Activated naive CD4-positive, alpha-beta T cell treated with anti-CD3 and anti-CD28 coated beads, Interleukin-2, amount 50 U/mL, for 72 hours (primary cell): ENCODE data around the gene LYSMD3. TPM values are rescaled to one million over a fixed set of nuclear protein-coding genes. Genes with fewer than 3 reads are reported as not detected.

Source experiments
- ATAC-seq, 2 donors: fragments of 150-1000 bp; cut with Tn5 transposase; 2 replicates each; pipeline ENCODE4 v1.10.0; 2021; ENCODE audit warnings: mild to moderate bottlenecking in 2 of 2, moderate library complexity in 2 of 2
- DNase-seq, 2 donors: peaks; one replicate each; pipeline ENCODE4 v3.0.0; 2021 to 2022; ENCODE audit warnings: low spot score in 2 of 2
- H3K27ac Mint-ChIP-seq, 2 donors: one replicate each; pipeline ENCODE4 v1.8.0; 2022; ENCODE audit warnings: mild to moderate bottlenecking in 2 of 2, mixed read lengths in 2 of 2
- H3K36me3 Mint-ChIP-seq, 2 donors: one replicate each; pipeline ENCODE4 v1.8.0; 2022; ENCODE audit warnings: mixed read lengths in 2 of 2
- H3K9me3 Mint-ChIP-seq, 2 donors: one replicate each; pipeline ENCODE4 v1.8.0; 2022; ENCODE audit warnings: mixed read lengths in 2 of 2
- total RNA-seq, 2 donors: library from RNA; stranded (reverse); gene quantifications; one replicate each; pipeline ENCODE4 v1.2.3, GENCODE V29; 2022

The LYSMD3 gene
- total RNA-seq, 2 donors from 2014 or later = 13.8 to 18.1 TPM

- DNase-seq (no peak), ATAC-seq (no peak)
- H3K27ac Mint-ChIP-seq = no peak overlapping the region
- no peaks in the 10 kb centered on the region for H3K9me3 Mint-ChIP-seq
- H3K36me3 Mint-ChIP-seq = peaks cover 4 to 5% of the 10 kb centered on the region in 2 donors
Observed at GRCh38 chr5:90553711-90554110, 24.3 kb upstream of the LYSMD3 start.

DNA sequence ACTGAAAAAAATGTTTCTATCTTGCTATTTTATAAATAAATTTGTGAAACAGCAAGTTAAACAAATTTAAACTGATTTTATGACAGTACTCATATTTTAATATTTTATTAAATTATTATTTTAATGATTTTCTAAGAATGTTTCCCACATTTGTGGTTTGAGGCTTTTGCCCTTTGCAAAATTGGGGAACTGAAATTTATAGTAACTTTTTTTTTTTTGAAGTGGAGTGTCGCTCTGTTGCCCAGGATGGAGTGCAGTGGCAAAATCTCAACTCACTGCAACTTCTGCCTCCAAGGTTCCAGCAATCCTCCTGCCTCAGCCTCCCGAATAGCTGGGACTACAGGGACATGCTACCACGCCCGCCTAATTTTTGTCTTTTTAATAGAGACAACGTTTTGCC lies 22.0 kb upstream of the LYSMD3 start:
- Mint-ChIP-seq H3K9me3 (no peaks in the 10 kb centered on the region), H3K36me3 (no peaks in the 10 kb centered on the region), H3K27ac (no peak overlapping the region)
- no peak for DNase-seq
- no peak for ATAC-seq

DNA sequence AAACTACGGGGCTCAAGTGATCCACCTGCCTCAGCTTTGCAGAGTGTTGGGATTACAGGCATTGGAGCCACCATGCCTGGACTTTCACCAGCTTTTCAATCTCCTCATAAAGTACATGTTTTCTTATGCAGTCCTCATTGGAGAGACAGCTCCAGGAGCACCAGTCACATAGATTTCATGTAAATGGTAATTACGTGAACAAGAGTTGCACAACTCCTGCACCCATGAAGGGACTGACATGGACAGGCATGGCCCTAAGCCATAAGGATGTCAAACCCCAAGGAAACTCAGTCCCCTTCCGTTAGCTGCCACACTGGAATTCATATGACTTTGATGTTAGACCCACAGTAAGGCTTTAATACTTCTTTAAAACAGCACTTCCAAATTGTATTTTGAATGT lies 21.6 kb upstream of the LYSMD3 start:
- Mint-ChIP-seq H3K9me3 (no peaks in the 10 kb centered on the region), H3K36me3 (no peaks in the 10 kb centered on the region), H3K27ac (no peak overlapping the region)
- ATAC-seq (no peak), DNase-seq (no peak)

- ATAC-seq (no peak), DNase-seq (no peak)
- Mint-ChIP-seq H3K9me3 (no peaks in the 10 kb centered on the region), H3K36me3 (no peaks in the 10 kb centered on the region), H3K27ac (no peak overlapping the region)
Observed at GRCh38 chr5:90549729-90550275, 20.4 kb upstream of the LYSMD3 start.

DNA sequence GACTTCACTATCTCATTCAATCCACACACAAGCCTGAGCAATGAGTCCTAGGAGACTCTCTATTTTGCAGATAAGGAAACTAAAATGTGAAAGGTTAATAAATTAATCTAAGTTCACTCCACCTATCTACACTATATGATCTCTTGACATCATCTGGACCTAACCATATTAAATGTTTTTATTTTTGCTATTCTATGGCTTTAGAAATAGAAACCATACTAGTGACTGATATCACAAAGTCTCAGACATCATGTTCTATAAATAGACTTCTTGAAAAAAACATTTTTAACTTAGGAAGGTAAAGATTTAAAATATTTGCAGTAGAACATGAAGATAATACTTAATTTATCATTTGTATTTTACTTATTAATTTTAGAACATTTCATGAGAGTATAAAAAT lies 19.8 kb upstream of the LYSMD3 start:
- H3K9me3 Mint-ChIP-seq = no peaks in the 10 kb centered on the region
- no peaks in the 10 kb centered on the region for H3K36me3 Mint-ChIP-seq
- no peak overlapping the region for H3K27ac Mint-ChIP-seq
- ATAC-seq (no peak), DNase-seq (no peak)

GRCh38 chr5:90548069-90548593 lies 18.7 kb upstream of the LYSMD3 start:
- no peak for DNase-seq
- Mint-ChIP-seq H3K9me3 (no peaks in the 10 kb centered on the region), H3K36me3 (no peaks in the 10 kb centered on the region), H3K27ac (no peak overlapping the region)
- ATAC-seq = no peak

DNA sequence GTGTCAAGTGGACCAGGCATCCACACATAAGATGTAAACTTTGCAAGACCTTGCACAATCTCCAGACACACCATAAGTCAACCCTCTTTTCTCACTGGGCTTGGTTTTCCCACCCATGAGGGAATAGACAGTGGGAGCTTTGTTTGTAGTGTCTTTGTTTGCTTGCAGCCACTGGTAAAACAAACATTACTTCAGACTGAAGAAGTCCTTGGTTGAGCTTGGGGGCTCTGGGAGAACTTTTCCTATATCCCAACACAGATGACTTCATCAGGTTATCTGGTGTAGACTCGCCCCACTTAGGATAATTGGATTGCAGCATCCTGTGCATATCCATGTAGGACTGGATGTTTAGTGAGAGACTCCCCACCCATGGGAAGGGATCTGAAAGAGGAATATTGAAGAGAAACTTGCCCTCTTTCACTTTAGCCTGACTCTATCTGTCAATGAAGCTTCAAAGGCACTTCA lies 17.7 kb upstream of the LYSMD3 start:
- no peak overlapping the region for H3K27ac Mint-ChIP-seq
- no peak for DNase-seq
- no peak for ATAC-seq

GRCh38 chr5:90546216-90546837 lies 16.9 kb upstream of the LYSMD3 start:
- no peak for ATAC-seq
- Mint-ChIP-seq H3K36me3 (no peaks in the 10 kb centered on the region), H3K27ac (no peak overlapping the region), H3K9me3 (no peaks in the 10 kb centered on the region)
- DNase-seq = no peak

More for the DNA sequence above, 17.7 kb upstream of the LYSMD3 start:
- Mint-ChIP-seq H3K9me3 (no peaks in the 10 kb centered on the region), H3K36me3 (no peaks in the 10 kb centered on the region)

GRCh38 chr5:90545511-90545910 lies 16.1 kb upstream of the LYSMD3 start:
- DNase-seq (no peak), ATAC-seq (no peak)
- H3K36me3 Mint-ChIP-seq = no peaks in the 10 kb centered on the region
- H3K27ac Mint-ChIP-seq = no peak overlapping the region
- no peaks in the 10 kb centered on the region for H3K9me3 Mint-ChIP-seq

GRCh38 chr5:90542827-90543519 lies 13.6 kb upstream of the LYSMD3 start:
- DNase-seq (no peak), ATAC-seq (no peak)
- Mint-ChIP-seq H3K36me3 (no peaks in the 10 kb centered on the region), H3K9me3 (no peaks in the 10 kb centered on the region), H3K27ac (no peak overlapping the region)

- H3K9me3 Mint-ChIP-seq = no peaks in the 10 kb centered on the region
- DNase-seq = no peak
- H3K36me3 Mint-ChIP-seq = no peaks in the 10 kb centered on the region
- no peak overlapping the region for H3K27ac Mint-ChIP-seq
- ATAC-seq = no peak
Observed at GRCh38 chr5:90534922-90535321, 5.5 kb upstream of the LYSMD3 start.

GRCh38 chr5:90533794-90534193 lies 4.4 kb upstream of the LYSMD3 start:
- H3K36me3 Mint-ChIP-seq = no peaks in the 10 kb centered on the region
- no peak for ATAC-seq
- H3K27ac Mint-ChIP-seq = no peak overlapping the region
- no peak for DNase-seq
- no peaks in the 10 kb centered on the region for H3K9me3 Mint-ChIP-seq

DNA sequence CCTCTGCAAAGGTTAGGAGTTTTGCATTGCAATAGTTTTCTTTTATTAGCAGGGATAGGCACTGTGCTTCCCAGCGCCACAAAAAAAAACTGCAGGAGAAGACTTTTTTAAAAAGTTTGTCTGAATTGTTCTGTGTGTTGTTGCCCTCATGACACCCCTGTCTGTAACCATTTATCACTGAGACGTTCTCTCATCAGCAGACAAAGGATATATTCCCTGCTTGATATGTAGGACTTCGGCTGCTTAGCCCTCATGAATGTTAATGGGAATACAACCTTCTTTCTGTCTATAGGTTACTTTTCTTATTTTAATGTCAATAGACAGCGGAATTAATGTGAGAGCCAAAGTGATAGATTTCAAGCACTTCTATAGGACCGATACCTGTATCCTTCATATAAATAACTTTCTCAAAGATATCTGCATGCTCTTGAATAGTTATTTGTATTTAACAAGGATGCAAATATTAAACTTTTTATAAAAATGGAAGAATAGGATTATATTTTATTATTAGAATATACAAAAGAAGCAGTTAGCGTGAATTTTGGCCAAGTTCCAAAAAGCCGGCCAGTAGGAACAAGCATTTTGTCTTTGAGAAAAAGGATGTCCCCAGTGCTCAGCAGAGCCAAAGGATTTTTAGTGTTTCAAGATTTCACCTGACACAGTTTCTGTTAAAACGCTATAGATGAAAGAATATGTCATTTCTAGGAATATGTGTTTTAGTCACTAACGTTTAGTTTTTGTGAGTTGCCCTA lies 1.5 kb upstream of the LYSMD3 start:
- no peak for DNase-seq
- H3K27ac Mint-ChIP-seq = peak overlapping the region in 1 of 2 donors; percentile 94

GRCh38 chr5:90529939-90530677 lies 724 bp upstream of the LYSMD3 start:
- peak in 1 of 2 donors; percentile 52 for DNase-seq
- Mint-ChIP-seq H3K9me3 (no peaks in the 10 kb centered on the region), H3K27ac (peak overlapping the region; percentile 94 to 98), H3K36me3 (peaks cover 0 to 4% of the 10 kb centered on the region in 2 donors)
- peak; percentile 56 to 59 for ATAC-seq

More for the DNA sequence above, 1.5 kb upstream of the LYSMD3 start:
- no peaks in the 10 kb centered on the region for H3K9me3 Mint-ChIP-seq
- H3K36me3 Mint-ChIP-seq = peaks cover 0 to 4% of the 10 kb centered on the region in 2 donors
- no peak for ATAC-seq

- H3K9me3 Mint-ChIP-seq = no peaks in the 10 kb centered on the region
- peak in 1 of 2 donors; percentile 5 for DNase-seq
- peak in 1 of 2 donors; percentile 16 for ATAC-seq
- peak overlapping the region; percentile 84 to 94 for H3K27ac Mint-ChIP-seq
- H3K36me3 Mint-ChIP-seq = peaks cover 0 to 4% of the 10 kb centered on the region in 2 donors
Observed at GRCh38 chr5:90528601-90529193, 687 bp downstream of the LYSMD3 start.

- no peaks in the 10 kb centered on the region for H3K9me3 Mint-ChIP-seq
- H3K36me3 Mint-ChIP-seq = peaks cover 13 to 39% of the 10 kb centered on the region in 2 donors
- H3K27ac Mint-ChIP-seq = no peak overlapping the region
Observed at GRCh38 chr5:90519081-90519480, 10.3 kb downstream of the LYSMD3 start.

More at GRCh38 chr5:90519081-90519480, 10.3 kb downstream of the LYSMD3 start:
- DNase-seq (no peak), ATAC-seq (no peak)
